Measurements from ENCODE around the gene SYN1. TPM values are rescaled to one million over a fixed set of nuclear protein-coding genes. Genes with fewer than 3 reads are reported as not detected.

Gene SYN1
- total and polyA plus RNA-seq, 7 donors, result 0.16 to 1.6 (median 1.0) TPM; not detected in 1

GRCh38 chrX:47581731-47582647 lies 37.7 kb downstream of the SYN1 start, which contains the start of gene TIMP1:
TSS of gene TIMP1 (plus strand) at chrX:47582436. CDS start at chrX:47583416, 980 bp downstream.
- WGBS, 2 donors, result 7 to 10% methylated on average over 28 of the region's 28 CpGs

GRCh38 chrX:47579537-47579936 lies 40.1 kb downstream of the SYN1 start:
- Histone ChIP-seq H3K4me3 (no peak overlapping the region), H3K4me1 (peaks cover 0 to 11% (median 4%) of the 10 kb centered on the region in 4 donors), H3K27ac (peak overlapping the region in 1 of 4 donors; percentile 3), H3K9me3 (no peaks in the 10 kb centered on the region), H3K27me3 (no peaks in the 10 kb centered on the region), H3K36me3 (no peaks in the 10 kb centered on the region)
- 55 to 61% methylated on average over 9 of the region's 9 CpGs for WGBS, 2 donors
- TF ChIP-seq CTCF (IDR thresholded peaks at IDR 0.05) (no peak), EP300 (IDR thresholded peaks at IDR 0.05) (peak in 1 of 4 donors; percentile 4), POLR2AphosphoS5 (IDR thresholded peaks at IDR 0.05) (no peak), POLR2A (IDR thresholded peaks at IDR 0.05) (no peak)
- DNase-seq, result no peak
- intact Hi-C loops (cut with DNase I), result no loop called here

More at GRCh38 chrX:47581731-47582647, 37.7 kb downstream of the SYN1 start, which contains the start of gene TIMP1:
- Histone ChIP-seq H3K4me3 (peak within 1 kb of the TSS; percentile 30 to 54 (median 52)), H3K27ac (peak within 1 kb of the TSS; percentile 82 to 86 (median 84)), H3K36me3 (no peaks in the 10 kb centered on the region), H3K27me3 (no peaks in the 10 kb centered on the region), H3K4me1 (peaks cover 0 to 11% (median 4%) of the 10 kb centered on the region in 4 donors), H3K9me3 (no peaks in the 10 kb centered on the region)
- peak; percentile 97 for DNase-seq
- TF ChIP-seq EP300 (IDR thresholded peaks at IDR 0.05), result no peak
- peak in 3 of 4 donors; percentile 49 to 75 (median 68) for TF ChIP-seq POLR2AphosphoS5 (IDR thresholded peaks at IDR 0.05)
- intact Hi-C loops (cut with DNase I), result loop anchor here (5.0 kb wide), 1 partner anchor 70 kb away; the partner anchor contains the start of gene ELK1

- Histone ChIP-seq H3K4me1 (peaks cover 0 to 20% (median 8%) of the 10 kb centered on the region in 4 donors), H3K4me3 (no peak overlapping the region), H3K9me3 (no peaks in the 10 kb centered on the region), H3K36me3 (no peaks in the 10 kb centered on the region), H3K27ac (no peak overlapping the region), H3K27me3 (peaks cover 0 to 3% (median 0%) of the 10 kb centered on the region in 3 donors)
- WGBS, 2 donors, result 41 to 59% methylated on average over 16 of the region's 16 CpGs
- TF ChIP-seq EP300 (IDR thresholded peaks at IDR 0.05), result no peak
- TF ChIP-seq CTCF (IDR thresholded peaks at IDR 0.05), result no peak
- TF ChIP-seq POLR2A (IDR thresholded peaks at IDR 0.05), result no peak
- no peak for TF ChIP-seq POLR2AphosphoS5 (IDR thresholded peaks at IDR 0.05)
- intact Hi-C loops (cut with DNase I), result no loop called here
- no peak for DNase-seq
These were observed 41.0 kb downstream of the SYN1 start for GRCh38 chrX:47578692-47579091.

- Histone ChIP-seq H3K27ac (no peak overlapping the region), H3K4me3 (no peak overlapping the region), H3K4me1 (peaks cover 0 to 17% (median 7%) of the 10 kb centered on the region in 4 donors), H3K36me3 (no peaks in the 10 kb centered on the region), H3K9me3 (no peaks in the 10 kb centered on the region), H3K27me3 (peaks cover 0 to 3% (median 0%) of the 10 kb centered on the region in 3 donors)
- WGBS, 2 donors, result 75 to 89% methylated on average over 3 of the region's 3 CpGs
- no peak for TF ChIP-seq EP300 (IDR thresholded peaks at IDR 0.05)
- no peak for TF ChIP-seq POLR2AphosphoS5 (IDR thresholded peaks at IDR 0.05)
- TF ChIP-seq CTCF (IDR thresholded peaks at IDR 0.05), result no peak
- no peak for TF ChIP-seq POLR2A (IDR thresholded peaks at IDR 0.05)
- intact Hi-C loops (cut with DNase I), result no loop called here
- DNase-seq, result no peak
These were observed 41.8 kb downstream of the SYN1 start for GRCh38 chrX:47577901-47578300.

GRCh38 chrX:47577424-47577823 lies 42.2 kb downstream of the SYN1 start:
- H3K4me3 ChIP-seq, result no peak overlapping the region
- no peak for TF ChIP-seq CTCF (IDR thresholded peaks at IDR 0.05)
- TF ChIP-seq EP300 (IDR thresholded peaks at IDR 0.05), result no peak
- no peak for TF ChIP-seq POLR2AphosphoS5 (IDR thresholded peaks at IDR 0.05)
- no peak for TF ChIP-seq POLR2A (IDR thresholded peaks at IDR 0.05)
- intact Hi-C loops (cut with DNase I), result no loop called here
- H3K27me3 ChIP-seq, result peaks cover 0 to 3% (median 0%) of the 10 kb centered on the region in 3 donors
- no peak overlapping the region for H3K27ac ChIP-seq
- H3K4me1 ChIP-seq, result peaks cover 0 to 17% (median 7%) of the 10 kb centered on the region in 4 donors
- 61 to 68% methylated on average over 9 of the region's 9 CpGs for WGBS, 2 donors
- DNase-seq, result no peak
- no peaks in the 10 kb centered on the region for H3K36me3 ChIP-seq
- no peaks in the 10 kb centered on the region for H3K9me3 ChIP-seq

Measured in sigmoid colon (tissue), 7 donors.